Activated CD4-positive, alpha-beta T cell treated with anti-CD3 and anti-CD28 coated beads, Interleukin-2, amount 50 U/mL, for 16 hours (primary cell): ENCODE results near the gene STARD3.
"Not testable (repeated sequence)": the region's sequence is repeated elsewhere in the genome, so short reads cannot be mapped to it uniquely, and the experiment has no call there.

Experiments used
- DNase-seq: peaks from one replicate; pipeline ENCODE4 v3.0.0-alpha.2; 2020

STARD3 gene

GRCh38 chr17:39674179-39674578, 37.2 kb downstream of the STARD3 start:
- no peak for DNase-seq

GRCh38 chr17:39674702-39675389, 37.9 kb downstream of the STARD3 start:
- DNase-seq: no peak

- no peak for DNase-seq
Observed at GRCh38 chr17:39675390-39676082, 38.6 kb downstream of the STARD3 start.

DNA sequence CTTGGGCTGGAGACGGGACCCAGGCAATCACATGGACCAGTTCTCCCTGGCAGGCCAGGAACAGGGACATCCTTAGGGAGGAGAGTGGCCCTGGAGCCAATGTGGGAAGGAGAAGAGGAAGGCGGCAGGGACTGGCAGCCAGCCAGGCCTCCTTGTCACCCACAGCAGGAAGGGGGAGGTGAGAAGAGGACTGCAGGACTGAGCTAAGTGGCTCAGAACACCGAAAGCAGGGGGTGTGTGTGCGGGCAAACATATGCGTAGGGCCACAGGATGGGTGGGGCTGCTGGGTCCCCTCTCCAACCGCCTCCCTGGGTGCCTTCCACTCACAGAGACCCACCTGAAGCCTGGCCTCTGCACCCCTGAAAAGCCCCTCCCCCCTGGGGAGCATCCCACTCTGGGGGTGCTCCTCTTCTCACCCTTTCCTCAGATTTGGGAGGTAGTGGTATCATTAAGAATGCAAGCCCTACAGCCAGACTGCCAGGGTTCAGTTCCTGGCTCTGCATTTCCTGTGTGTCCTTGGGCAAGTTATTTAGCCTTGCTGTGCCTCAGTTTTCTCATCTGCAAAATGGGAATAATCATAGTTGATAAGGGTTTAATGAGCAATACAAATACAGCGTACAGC, 39.4 kb downstream of the STARD3 start:
- peak; percentile 54 for DNase-seq

DNA sequence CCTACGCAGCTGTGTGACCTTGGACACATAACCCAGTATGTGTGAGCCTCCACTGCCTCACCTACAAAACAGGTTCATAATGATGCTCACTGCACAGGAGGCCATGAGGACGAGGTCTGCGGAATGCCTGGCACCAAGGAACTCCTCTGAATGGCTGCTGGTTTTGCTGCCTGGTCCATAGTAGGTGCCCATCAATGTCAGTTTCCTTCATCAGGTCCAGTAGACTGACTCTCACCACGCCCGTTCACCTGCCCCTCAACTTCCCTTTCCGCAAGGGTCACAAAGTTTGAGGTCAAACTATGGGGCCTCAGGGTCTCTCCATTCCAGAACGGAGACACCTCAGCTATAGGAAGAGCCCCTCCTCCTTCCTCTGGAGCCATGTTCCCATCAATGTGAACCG, 40.1 kb downstream of the STARD3 start:
- DNase-seq: no peak

DNA sequence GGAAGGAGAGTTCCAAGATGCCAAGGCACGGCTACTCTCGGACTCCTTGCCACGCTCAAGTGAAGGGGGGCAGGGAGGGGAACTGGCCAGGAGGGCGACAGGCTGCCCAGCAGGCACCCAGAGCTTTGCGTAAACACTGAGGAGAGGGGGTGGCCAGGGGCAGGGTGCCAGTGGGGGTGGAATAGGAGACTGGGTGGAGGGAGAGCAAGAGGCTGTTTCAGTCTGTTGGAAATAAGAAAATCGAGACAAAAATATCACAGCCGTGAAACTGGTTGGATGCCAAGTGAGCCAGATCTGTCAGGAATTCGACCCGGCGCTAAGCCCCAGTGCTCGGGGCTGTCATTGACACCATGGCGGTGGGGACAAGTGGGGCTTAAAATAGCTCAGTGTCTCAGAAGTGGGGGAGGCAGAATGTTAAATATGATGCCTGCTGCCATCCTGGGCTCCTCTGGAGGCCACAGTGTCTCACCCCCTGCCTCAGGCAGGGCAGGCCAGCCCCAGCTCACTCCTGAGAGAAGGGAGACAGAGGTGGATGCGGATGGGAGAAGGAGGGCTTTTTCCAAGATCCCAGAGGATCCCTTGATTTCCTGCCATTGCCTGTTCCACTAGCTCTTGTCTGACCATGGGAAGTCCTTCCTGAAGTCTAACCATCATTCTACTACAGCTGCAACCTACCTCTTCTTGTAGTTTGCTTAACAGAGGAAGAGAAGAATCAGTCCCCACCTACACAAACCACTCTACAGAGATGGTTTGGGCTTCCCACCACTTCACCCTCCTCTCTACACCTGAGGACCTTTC, 40.8 kb downstream of the STARD3 start:
- no peak for DNase-seq

- DNase-seq: no peak
Observed at GRCh38 chr17:39678340-39679116, 41.6 kb downstream of the STARD3 start.

DNA sequence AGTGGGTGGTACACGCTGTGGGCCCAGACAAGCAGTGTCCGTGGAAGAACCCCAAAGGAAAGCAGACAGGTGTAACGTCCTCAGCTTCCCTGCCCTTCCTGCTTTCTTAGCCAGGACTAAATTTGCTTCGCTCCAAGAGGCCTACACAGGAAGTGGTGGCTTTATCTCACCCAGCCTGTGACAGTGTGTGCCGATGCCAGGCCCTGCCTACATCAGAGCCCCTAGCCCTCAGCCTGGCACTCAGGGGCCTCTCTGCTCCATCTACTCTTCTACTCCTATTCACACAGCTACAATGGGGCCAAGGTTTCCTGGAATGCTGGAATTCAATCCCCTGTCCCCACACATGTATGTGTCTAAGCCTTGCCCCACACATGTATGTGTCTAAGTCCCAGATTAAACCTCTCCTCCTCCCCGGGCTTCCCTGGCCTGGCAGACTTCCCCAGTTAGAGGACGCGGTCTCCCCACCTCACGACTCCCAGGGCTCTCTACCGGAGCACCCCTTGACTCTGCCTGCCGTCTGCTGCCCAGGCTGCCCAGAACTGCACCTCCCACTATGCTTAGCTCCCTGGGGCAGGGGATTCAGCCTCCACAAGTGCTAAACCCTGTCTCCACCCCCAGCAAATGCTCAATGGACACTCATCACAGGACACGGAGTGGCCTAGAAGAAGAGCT, 42.7 kb downstream of the STARD3 start:
- no peak for DNase-seq

DNA sequence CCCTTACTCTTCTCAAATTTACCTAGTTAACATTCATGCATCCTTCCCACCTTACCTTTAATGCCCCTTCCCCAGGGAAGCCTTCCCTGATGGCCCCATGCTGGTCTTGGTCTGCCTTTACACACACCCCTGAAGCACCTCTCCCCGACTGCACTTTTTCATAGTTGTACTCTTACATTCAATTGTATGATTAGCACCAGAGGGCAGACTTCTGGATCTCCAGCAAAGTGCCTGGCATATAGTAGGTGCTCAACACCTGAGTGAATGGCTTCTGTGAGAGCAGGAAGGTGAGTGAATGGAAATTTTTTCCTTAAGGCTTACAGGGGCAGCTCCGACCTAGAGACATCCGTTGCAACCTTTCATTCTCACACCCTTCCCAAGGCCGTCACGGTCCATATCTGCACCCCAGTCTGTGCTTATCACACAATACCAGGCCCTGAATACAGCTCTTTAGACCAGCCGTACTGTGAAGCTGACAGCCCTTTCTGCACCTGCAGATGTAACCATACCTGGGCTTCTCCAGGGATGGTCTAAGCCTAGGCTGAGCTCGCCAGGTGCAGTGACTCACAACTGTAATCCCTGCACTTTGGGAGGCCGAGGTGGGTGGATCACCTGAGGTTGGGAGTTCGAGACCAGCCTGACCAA, 46.5 kb downstream of the STARD3 start:
- no peak for DNase-seq

- DNase-seq: no peak
Observed at GRCh38 chr17:39684369-39685192, 47.6 kb downstream of the STARD3 start.

DNA sequence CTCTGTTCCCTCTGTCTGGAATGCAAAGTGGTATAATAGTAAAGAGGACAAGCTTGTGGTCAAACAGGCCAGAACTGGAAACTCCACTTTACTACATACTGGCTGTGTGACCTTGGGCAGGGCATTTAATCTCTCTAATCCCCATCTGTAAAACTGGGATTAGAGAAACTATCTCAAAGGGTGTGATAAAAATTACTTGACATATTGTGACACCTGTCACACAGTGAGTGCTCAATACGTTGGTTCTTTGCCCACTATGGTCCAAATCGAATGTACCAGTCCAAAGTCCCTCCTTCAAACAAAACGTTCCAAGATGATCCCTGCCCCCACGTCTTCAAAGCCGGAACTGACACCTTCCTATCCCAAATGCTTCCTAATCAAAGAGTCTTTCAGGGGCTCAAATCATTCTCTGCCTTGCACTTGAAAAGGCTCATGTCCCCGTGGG, 50.2 kb downstream of the STARD3 start:
- DNase-seq: no peak

DNA sequence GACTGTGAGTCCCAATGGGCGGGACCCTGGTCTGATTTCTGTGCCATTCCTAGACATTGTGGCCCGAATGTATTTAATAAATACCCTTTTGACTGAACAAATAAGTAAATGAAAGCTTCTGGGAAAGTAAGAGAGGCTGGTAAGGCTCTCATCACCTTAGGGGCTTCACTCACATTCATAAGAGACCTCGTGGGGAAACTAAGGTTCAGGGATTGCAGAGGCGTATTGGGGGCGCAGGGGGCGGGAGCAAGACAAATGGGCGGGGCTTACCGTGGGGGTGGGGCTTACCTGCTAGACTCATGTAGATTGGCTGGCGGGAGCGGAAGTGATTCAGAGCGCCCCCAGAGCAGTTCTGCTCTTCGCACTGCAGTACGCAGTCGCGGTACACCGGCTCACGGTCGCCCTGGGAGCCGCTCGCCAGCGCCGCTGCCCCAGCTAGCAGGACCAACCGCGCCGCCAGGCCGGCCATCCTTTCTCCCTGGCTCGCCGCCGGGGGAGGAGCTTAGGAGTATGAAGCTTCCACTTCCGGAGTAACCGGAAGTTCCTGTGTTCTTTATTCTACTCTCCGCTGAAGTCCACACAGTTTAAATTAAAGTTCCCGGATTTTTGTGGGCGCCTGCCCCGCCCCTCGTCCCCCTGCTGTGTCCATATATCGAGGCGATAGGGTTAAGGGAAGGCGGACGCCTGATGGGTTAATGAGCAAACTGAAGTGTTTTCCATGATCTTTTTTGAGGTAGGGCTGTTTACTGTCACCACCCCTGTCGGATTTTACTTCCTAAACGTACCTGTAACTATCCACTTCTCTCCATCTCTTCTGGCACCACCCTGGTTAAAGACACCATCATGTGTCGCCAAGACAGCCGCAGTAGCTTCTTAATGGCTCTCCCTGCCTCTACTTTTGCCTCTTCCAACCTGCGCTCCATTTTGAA, 50.9 kb downstream of the STARD3 start, which contains the start of gene PGAP3:
Gene PGAP3 (minus strand): TSS at position 512 of the 929 bp plus-strand sequence. CDS start 43 bp downstream, at position 469.
- peak; percentile 89 for DNase-seq

GRCh38 chr17:39688475-39688835, 51.5 kb downstream of the STARD3 start:
- DNase-seq: no peak

DNA sequence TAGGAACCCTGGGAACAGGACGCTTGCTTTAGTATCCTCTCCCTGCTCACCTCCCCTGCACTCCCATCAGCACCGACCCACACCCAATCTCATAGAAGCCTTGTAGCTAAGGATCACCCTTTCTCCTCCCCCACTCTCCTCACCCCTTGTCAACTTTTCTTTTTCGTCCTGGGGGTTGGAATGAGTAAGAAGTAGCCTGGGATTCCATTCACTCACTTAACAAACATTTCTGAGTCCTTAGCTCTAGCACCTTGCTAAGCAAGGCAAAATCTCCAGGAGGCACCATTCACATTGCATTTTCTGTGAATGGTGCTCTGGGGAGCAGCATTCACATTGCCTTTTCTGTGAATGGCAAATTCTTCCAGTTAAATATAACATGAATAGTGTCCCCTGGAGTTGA, 52.0 kb downstream of the STARD3 start:
- no peak for DNase-seq

DNA sequence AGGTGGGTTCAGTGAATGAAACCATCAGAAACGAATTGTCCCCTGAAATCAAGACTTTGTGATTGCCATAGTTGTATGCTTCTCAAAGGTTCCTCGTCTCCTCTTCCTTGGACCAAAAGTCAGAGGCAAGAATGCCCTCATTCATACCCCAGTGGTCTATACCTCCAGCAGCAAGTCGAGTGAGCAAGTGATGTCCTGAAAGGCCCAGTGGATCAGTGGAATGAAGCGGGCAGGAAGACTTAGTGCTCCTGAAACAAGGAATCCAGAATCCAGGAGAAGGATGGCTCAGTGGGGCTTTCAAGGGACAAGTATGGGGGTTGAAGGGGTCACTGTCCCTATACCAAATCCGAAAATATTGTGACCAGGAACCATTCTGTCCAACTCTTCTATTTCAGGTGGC, 57.6 kb downstream of the STARD3 start:
- DNase-seq: no peak

DNA sequence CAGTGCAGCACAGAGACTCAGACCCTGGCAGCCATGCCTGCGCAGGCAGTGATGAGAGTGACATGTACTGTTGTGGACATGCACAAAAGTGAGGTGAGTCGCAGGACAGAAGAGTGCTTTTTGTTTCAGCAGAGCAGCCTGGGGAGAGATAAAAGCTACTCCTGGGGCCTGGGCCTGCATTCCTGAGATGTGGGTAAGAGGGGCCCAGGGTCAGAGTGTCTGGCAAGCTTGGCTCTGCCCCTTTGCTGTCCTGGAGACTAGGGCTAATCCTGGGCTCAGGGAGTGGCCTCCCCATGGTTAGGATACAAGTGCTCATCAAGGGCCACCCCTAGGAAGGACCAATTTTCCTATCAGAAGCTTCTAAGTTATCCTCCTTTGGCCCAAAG, 58.1 kb downstream of the STARD3 start:
- no peak for DNase-seq

- no peak for DNase-seq
Observed at GRCh38 chr17:39696731-39697130, 59.8 kb downstream of the STARD3 start.

GRCh38 chr17:39697961-39698360, 61.0 kb downstream of the STARD3 start:
- no peak for DNase-seq

GRCh38 chr17:39699157-39699817, 62.3 kb downstream of the STARD3 start:
- DNase-seq: not testable (repeated sequence)
